ENCODE results near the gene COL27A1. TPM values are rescaled to one million over a fixed set of nuclear protein-coding genes. Genes with fewer than 3 reads are reported as not detected.

Gene COL27A1
- total and polyA plus RNA-seq, 5 donors from 2014 or later: 0.30 TPM; not detected in 4

GRCh38 chr9:114207845-114208244 is 52.5 kb downstream of the COL27A1 start:
- Histone ChIP-seq H3K27me3 (ENCODE audit: control insufficient read depth, insufficient read depth, low read length) (no peaks in the 10 kb centered on the region), H3K4me1 (ENCODE audit: control insufficient read depth, insufficient read depth, low read length, poor library complexity, severe bottlenecking) (no peaks in the 10 kb centered on the region), H3K9me3 (ENCODE audit: control insufficient read depth in 2 of 2, low read length in 2 of 2) (no peaks in the 10 kb centered on the region), H3K4me3 (ENCODE audit: low read depth, low read length) (no peak overlapping the region), H3K27ac (ENCODE audit: insufficient read depth, low read length, poor library complexity, severe bottlenecking) (no peak overlapping the region), H3K36me3 (ENCODE audit: control insufficient read depth, insufficient read depth, low read length) (no peaks in the 10 kb centered on the region)
- no peak for ATAC-seq (ENCODE audit: low read depth in 2 of 2)
- Mint-ChIP-seq H3K27me3 (peaks cover 6% of the 10 kb centered on the region), H3K36me3 (no peaks in the 10 kb centered on the region), H3K4me1 (no peaks in the 10 kb centered on the region), H3K4me3 (no peak overlapping the region), H3K27ac (no peak overlapping the region), H3K9me3 (no peaks in the 10 kb centered on the region)
- DNase-seq: no peak

- H3K36me3 Mint-ChIP-seq: no peaks in the 10 kb centered on the region
- DNase-seq (no peak), ATAC-seq (ENCODE audit: low read depth in 2 of 2) (no peak)
- no peaks in the 10 kb centered on the region for H3K27me3 ChIP-seq (ENCODE audit: control insufficient read depth, insufficient read depth, low read length)
- no peaks in the 10 kb centered on the region for H3K36me3 ChIP-seq (ENCODE audit: control insufficient read depth, insufficient read depth, low read length)
- H3K27me3 Mint-ChIP-seq: peaks cover 6% of the 10 kb centered on the region
- no peak overlapping the region for H3K27ac ChIP-seq (ENCODE audit: insufficient read depth, low read length, poor library complexity, severe bottlenecking)
- H3K4me3 ChIP-seq (ENCODE audit: low read depth, low read length): no peak overlapping the region
- no peak overlapping the region for H3K4me3 Mint-ChIP-seq
- H3K4me1 Mint-ChIP-seq: no peaks in the 10 kb centered on the region
- H3K4me1 ChIP-seq (ENCODE audit: control insufficient read depth, insufficient read depth, low read length, poor library complexity, severe bottlenecking): no peaks in the 10 kb centered on the region
- H3K27ac Mint-ChIP-seq: no peak overlapping the region
- no peaks in the 10 kb centered on the region for H3K9me3 Mint-ChIP-seq
- no peaks in the 10 kb centered on the region for H3K9me3 ChIP-seq (ENCODE audit: control insufficient read depth in 2 of 2, low read length in 2 of 2)
Measured at GRCh38 chr9:114209151-114209550, 53.8 kb downstream of the COL27A1 start.

GRCh38 chr9:114210136-114210535 is 54.8 kb downstream of the COL27A1 start:
- no peak overlapping the region for H3K4me3 ChIP-seq (ENCODE audit: low read depth, low read length)
- Mint-ChIP-seq H3K27me3 (peaks cover 6% of the 10 kb centered on the region), H3K9me3 (no peaks in the 10 kb centered on the region), H3K4me3 (no peak overlapping the region), H3K36me3 (no peaks in the 10 kb centered on the region), H3K27ac (no peak overlapping the region), H3K4me1 (no peaks in the 10 kb centered on the region)
- H3K9me3 ChIP-seq (ENCODE audit: control insufficient read depth in 2 of 2, low read length in 2 of 2): no peaks in the 10 kb centered on the region
- ATAC-seq (ENCODE audit: low read depth in 2 of 2) (no peak), DNase-seq (no peak)
- H3K27me3 ChIP-seq (ENCODE audit: control insufficient read depth, insufficient read depth, low read length): no peaks in the 10 kb centered on the region
- H3K36me3 ChIP-seq (ENCODE audit: control insufficient read depth, insufficient read depth, low read length): no peaks in the 10 kb centered on the region
- H3K4me1 ChIP-seq (ENCODE audit: control insufficient read depth, insufficient read depth, low read length, poor library complexity, severe bottlenecking): no peaks in the 10 kb centered on the region
- H3K27ac ChIP-seq (ENCODE audit: insufficient read depth, low read length, poor library complexity, severe bottlenecking): no peak overlapping the region

GRCh38 chr9:114210691-114211276 is 55.4 kb downstream of the COL27A1 start:
- Mint-ChIP-seq H3K36me3 (no peaks in the 10 kb centered on the region), H3K27me3 (peaks cover 6% of the 10 kb centered on the region), H3K4me3 (no peak overlapping the region), H3K4me1 (no peaks in the 10 kb centered on the region), H3K27ac (no peak overlapping the region), H3K9me3 (no peaks in the 10 kb centered on the region)
- Histone ChIP-seq H3K36me3 (ENCODE audit: control insufficient read depth, insufficient read depth, low read length) (no peaks in the 10 kb centered on the region), H3K4me3 (ENCODE audit: low read depth, low read length) (no peak overlapping the region), H3K27me3 (ENCODE audit: control insufficient read depth, insufficient read depth, low read length) (no peaks in the 10 kb centered on the region), H3K9me3 (ENCODE audit: control insufficient read depth in 2 of 2, low read length in 2 of 2) (no peaks in the 10 kb centered on the region), H3K27ac (ENCODE audit: insufficient read depth, low read length, poor library complexity, severe bottlenecking) (no peak overlapping the region), H3K4me1 (ENCODE audit: control insufficient read depth, insufficient read depth, low read length, poor library complexity, severe bottlenecking) (no peaks in the 10 kb centered on the region)
- ATAC-seq (ENCODE audit: low read depth in 2 of 2): no peak
- DNase-seq: no peak

GRCh38 chr9:114212826-114213225 is 57.5 kb downstream of the COL27A1 start:
- H3K4me1 ChIP-seq (ENCODE audit: control insufficient read depth, insufficient read depth, low read length, poor library complexity, severe bottlenecking): no peaks in the 10 kb centered on the region
- Mint-ChIP-seq H3K4me1 (no peaks in the 10 kb centered on the region), H3K27ac (no peak overlapping the region)

GRCh38 chr9:114213566-114213965 is 58.2 kb downstream of the COL27A1 start:
- H3K4me3 ChIP-seq (ENCODE audit: low read depth, low read length): no peak overlapping the region
- no peak overlapping the region for H3K4me3 Mint-ChIP-seq
- no peaks in the 10 kb centered on the region for H3K36me3 ChIP-seq (ENCODE audit: control insufficient read depth, insufficient read depth, low read length)
- H3K27me3 ChIP-seq (ENCODE audit: control insufficient read depth, insufficient read depth, low read length): no peaks in the 10 kb centered on the region
- H3K4me1 Mint-ChIP-seq: no peaks in the 10 kb centered on the region
- H3K9me3 Mint-ChIP-seq: no peaks in the 10 kb centered on the region
- no peaks in the 10 kb centered on the region for H3K36me3 Mint-ChIP-seq
- peaks cover 7% of the 10 kb centered on the region for H3K27me3 Mint-ChIP-seq
- no peaks in the 10 kb centered on the region for H3K9me3 ChIP-seq (ENCODE audit: control insufficient read depth in 2 of 2, low read length in 2 of 2)
- H3K4me1 ChIP-seq (ENCODE audit: control insufficient read depth, insufficient read depth, low read length, poor library complexity, severe bottlenecking): no peaks in the 10 kb centered on the region
- ATAC-seq (ENCODE audit: low read depth in 2 of 2) (no peak), DNase-seq (no peak)
- no peak overlapping the region for H3K27ac ChIP-seq (ENCODE audit: insufficient read depth, low read length, poor library complexity, severe bottlenecking)
- no peak overlapping the region for H3K27ac Mint-ChIP-seq

More at GRCh38 chr9:114212826-114213225, 57.5 kb downstream of the COL27A1 start:
- H3K36me3 ChIP-seq (ENCODE audit: control insufficient read depth, insufficient read depth, low read length): no peaks in the 10 kb centered on the region
- Mint-ChIP-seq H3K27me3 (peaks cover 10% of the 10 kb centered on the region), H3K4me3 (no peak overlapping the region), H3K36me3 (no peaks in the 10 kb centered on the region), H3K9me3 (no peaks in the 10 kb centered on the region)
- ATAC-seq (ENCODE audit: low read depth in 2 of 2) (no peak), DNase-seq (no peak)
- no peak overlapping the region for H3K27ac ChIP-seq (ENCODE audit: insufficient read depth, low read length, poor library complexity, severe bottlenecking)
- no peaks in the 10 kb centered on the region for H3K9me3 ChIP-seq (ENCODE audit: control insufficient read depth in 2 of 2, low read length in 2 of 2)
- H3K27me3 ChIP-seq (ENCODE audit: control insufficient read depth, insufficient read depth, low read length): no peaks in the 10 kb centered on the region
- no peak overlapping the region for H3K4me3 ChIP-seq (ENCODE audit: low read depth, low read length)

- Mint-ChIP-seq H3K36me3 (no peaks in the 10 kb centered on the region), H3K4me3 (no peak overlapping the region), H3K4me1 (no peaks in the 10 kb centered on the region), H3K9me3 (no peaks in the 10 kb centered on the region), H3K27me3 (peaks cover 4% of the 10 kb centered on the region), H3K27ac (no peak overlapping the region)
- H3K27me3 ChIP-seq (ENCODE audit: control insufficient read depth, insufficient read depth, low read length): no peaks in the 10 kb centered on the region
- DNase-seq (no peak), ATAC-seq (ENCODE audit: low read depth in 2 of 2) (no peak)
- H3K4me1 ChIP-seq (ENCODE audit: control insufficient read depth, insufficient read depth, low read length, poor library complexity, severe bottlenecking): no peaks in the 10 kb centered on the region
- H3K4me3 ChIP-seq (ENCODE audit: low read depth, low read length): no peak overlapping the region
- no peaks in the 10 kb centered on the region for H3K36me3 ChIP-seq (ENCODE audit: control insufficient read depth, insufficient read depth, low read length)
- no peaks in the 10 kb centered on the region for H3K9me3 ChIP-seq (ENCODE audit: control insufficient read depth in 2 of 2, low read length in 2 of 2)
- H3K27ac ChIP-seq (ENCODE audit: insufficient read depth, low read length, poor library complexity, severe bottlenecking): no peak overlapping the region
Measured at GRCh38 chr9:114214181-114214580, 58.8 kb downstream of the COL27A1 start.

- Histone ChIP-seq H3K36me3 (ENCODE audit: control insufficient read depth, insufficient read depth, low read length) (no peaks in the 10 kb centered on the region), H3K9me3 (ENCODE audit: control insufficient read depth in 2 of 2, low read length in 2 of 2) (no peaks in the 10 kb centered on the region), H3K4me3 (ENCODE audit: low read depth, low read length) (no peak overlapping the region), H3K27ac (ENCODE audit: insufficient read depth, low read length, poor library complexity, severe bottlenecking) (no peak overlapping the region), H3K27me3 (ENCODE audit: control insufficient read depth, insufficient read depth, low read length) (no peaks in the 10 kb centered on the region), H3K4me1 (ENCODE audit: control insufficient read depth, insufficient read depth, low read length, poor library complexity, severe bottlenecking) (no peaks in the 10 kb centered on the region)
- Mint-ChIP-seq H3K4me3 (no peak overlapping the region), H3K4me1 (no peaks in the 10 kb centered on the region), H3K9me3 (no peaks in the 10 kb centered on the region), H3K27ac (no peak overlapping the region), H3K27me3 (peaks cover 4% of the 10 kb centered on the region), H3K36me3 (no peaks in the 10 kb centered on the region)
- ATAC-seq (ENCODE audit: low read depth in 2 of 2) (no peak), DNase-seq (no peak)
Measured at GRCh38 chr9:114214686-114215414, 59.5 kb downstream of the COL27A1 start.
